Type B pancreatic cell (in vitro differentiated cells): Measurements from ENCODE around the gene ARHGEF12. TPM values are rescaled to one million over a fixed set of nuclear protein-coding genes. Genes with fewer than 3 reads are reported as not detected.

Experiments
- DNase-seq: peaks from one replicate; pipeline ENCODE4 v3.0.0; 2021; ENCODE audit warnings: mixed read lengths; ENCODE audit not compliant: unreplicated experiment; ENCODE audit errors: extremely low spot score
- H3K27ac Mint-ChIP-seq: 2 replicates; pipeline ENCODE4 v1.8.0; 2021; ENCODE audit warnings: mild to moderate bottlenecking, mixed read lengths
- H3K27me3 Mint-ChIP-seq: 2 replicates; pipeline ENCODE4 v1.8.0; 2021; ENCODE audit warnings: mixed read lengths
- H3K36me3 Mint-ChIP-seq: 2 replicates; pipeline ENCODE4 v1.8.0; 2021; ENCODE audit warnings: mixed read lengths
- H3K4me1 Mint-ChIP-seq: one replicate; pipeline ENCODE4 v1.8.0; 2021; ENCODE audit warnings: mixed read lengths; ENCODE audit not compliant: unreplicated experiment
- H3K4me3 Mint-ChIP-seq: 2 replicates; pipeline ENCODE4 v1.8.0; 2021; ENCODE audit warnings: mild to moderate bottlenecking, mixed read lengths
- H3K9me3 Mint-ChIP-seq: 2 replicates; pipeline ENCODE4 v1.8.0; 2021; ENCODE audit warnings: mixed read lengths
- total RNA-seq: library from RNA; stranded (reverse); gene quantifications from 2 replicates; pipeline ENCODE4 v1.2.1, GENCODE V29; 2021; ENCODE audit warnings: low replicate concordance
- TF ChIP-seq, protein P1 (sequence below): fragments of 200-600 bp; sonication (generic); conservative IDR thresholded peaks from 2 replicates; pipeline ENCODE4 v1.5.0; 2021; ENCODE audit warnings: antibody characterized with exemption, mild to moderate bottlenecking

ARHGEF12 gene
- total RNA-seq, 1 donor from 2014 or later: 73.8 TPM

DNA sequence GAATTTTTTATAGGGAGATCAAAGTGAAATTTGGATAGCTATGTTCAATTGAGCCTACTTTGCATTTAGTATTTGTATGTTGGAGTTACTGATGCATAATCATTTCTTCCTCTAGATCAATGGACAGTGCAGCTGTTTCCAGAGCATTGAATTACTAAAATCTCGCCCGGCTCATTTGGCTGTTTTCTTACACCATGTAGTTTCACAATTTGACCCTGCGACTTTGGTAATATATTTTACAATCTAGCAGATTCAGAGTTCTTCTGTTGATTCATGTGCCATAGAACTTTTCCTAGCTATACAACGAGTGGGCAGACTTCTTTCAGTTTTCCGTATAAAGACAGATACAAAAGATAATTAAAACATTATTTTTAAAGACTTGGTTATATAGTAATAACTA lies 105.4 kb downstream of the ARHGEF12 start:
- no peaks in the 10 kb centered on the region for H3K4me1 Mint-ChIP-seq
- no peaks in the 10 kb centered on the region for H3K9me3 Mint-ChIP-seq
- no peaks in the 10 kb centered on the region for H3K27me3 Mint-ChIP-seq
- no peak for DNase-seq
- TF ChIP-seq, protein P1, sequence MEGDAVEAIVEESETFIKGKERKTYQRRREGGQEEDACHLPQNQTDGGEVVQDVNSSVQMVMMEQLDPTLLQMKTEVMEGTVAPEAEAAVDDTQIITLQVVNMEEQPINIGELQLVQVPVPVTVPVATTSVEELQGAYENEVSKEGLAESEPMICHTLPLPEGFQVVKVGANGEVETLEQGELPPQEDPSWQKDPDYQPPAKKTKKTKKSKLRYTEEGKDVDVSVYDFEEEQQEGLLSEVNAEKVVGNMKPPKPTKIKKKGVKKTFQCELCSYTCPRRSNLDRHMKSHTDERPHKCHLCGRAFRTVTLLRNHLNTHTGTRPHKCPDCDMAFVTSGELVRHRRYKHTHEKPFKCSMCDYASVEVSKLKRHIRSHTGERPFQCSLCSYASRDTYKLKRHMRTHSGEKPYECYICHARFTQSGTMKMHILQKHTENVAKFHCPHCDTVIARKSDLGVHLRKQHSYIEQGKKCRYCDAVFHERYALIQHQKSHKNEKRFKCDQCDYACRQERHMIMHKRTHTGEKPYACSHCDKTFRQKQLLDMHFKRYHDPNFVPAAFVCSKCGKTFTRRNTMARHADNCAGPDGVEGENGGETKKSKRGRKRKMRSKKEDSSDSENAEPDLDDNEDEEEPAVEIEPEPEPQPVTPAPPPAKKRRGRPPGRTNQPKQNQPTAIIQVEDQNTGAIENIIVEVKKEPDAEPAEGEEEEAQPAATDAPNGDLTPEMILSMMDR: no peak
- H3K36me3 Mint-ChIP-seq: peaks cover 9% of the 10 kb centered on the region
- H3K27ac Mint-ChIP-seq: no peak overlapping the region
- no peak overlapping the region for H3K4me3 Mint-ChIP-seq

DNA sequence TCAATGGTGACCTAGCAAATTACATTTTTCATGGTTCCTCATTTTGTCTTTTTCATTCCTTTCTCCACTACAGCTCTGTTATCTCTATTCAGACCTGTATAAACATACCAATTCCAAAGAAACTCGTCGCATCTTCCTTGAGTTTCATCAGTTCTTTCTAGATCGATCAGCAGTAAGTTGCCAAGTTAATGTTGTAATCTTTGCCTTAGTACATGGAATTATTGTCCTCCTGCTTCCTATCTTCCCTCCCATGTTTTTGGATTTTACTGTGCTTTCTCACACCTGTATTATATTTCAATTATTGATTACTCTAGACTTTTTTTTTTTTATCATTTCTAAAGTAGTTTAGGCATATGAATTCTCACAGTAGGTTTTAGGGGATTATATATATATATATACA lies 105.8 kb downstream of the ARHGEF12 start:
- no peaks in the 10 kb centered on the region for H3K27me3 Mint-ChIP-seq
- H3K4me3 Mint-ChIP-seq: no peak overlapping the region
- TF ChIP-seq, protein P1: no peak
- H3K9me3 Mint-ChIP-seq: no peaks in the 10 kb centered on the region
- no peak overlapping the region for H3K27ac Mint-ChIP-seq
- H3K36me3 Mint-ChIP-seq: peaks cover 14% of the 10 kb centered on the region
- DNase-seq: no peak
- no peaks in the 10 kb centered on the region for H3K4me1 Mint-ChIP-seq

DNA sequence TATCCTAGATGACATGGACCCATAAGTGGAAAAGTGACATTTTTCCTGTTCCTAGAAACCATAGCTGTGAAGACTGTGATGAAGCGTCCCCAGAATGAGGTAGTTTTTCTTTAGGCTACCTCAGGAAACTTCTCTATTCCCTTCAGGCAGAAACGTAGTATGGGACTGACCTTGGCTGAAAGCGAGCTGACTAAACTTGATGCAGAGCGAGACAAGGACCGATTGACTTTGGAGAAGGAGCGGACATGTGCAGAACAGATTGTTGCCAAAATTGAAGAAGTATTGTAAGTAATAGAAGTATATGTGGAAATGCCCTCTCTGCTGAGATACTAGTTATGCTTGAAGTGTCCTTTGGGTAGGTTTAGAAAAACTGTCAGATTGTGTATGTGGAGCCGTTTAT lies 110.6 kb downstream of the ARHGEF12 start:
- peaks cover 35% of the 10 kb centered on the region for H3K36me3 Mint-ChIP-seq
- no peaks in the 10 kb centered on the region for H3K27me3 Mint-ChIP-seq
- no peaks in the 10 kb centered on the region for H3K9me3 Mint-ChIP-seq
- TF ChIP-seq, protein P1: no peak
- no peak overlapping the region for H3K27ac Mint-ChIP-seq
- H3K4me3 Mint-ChIP-seq: no peak overlapping the region
- no peaks in the 10 kb centered on the region for H3K4me1 Mint-ChIP-seq
- no peak for DNase-seq

DNA sequence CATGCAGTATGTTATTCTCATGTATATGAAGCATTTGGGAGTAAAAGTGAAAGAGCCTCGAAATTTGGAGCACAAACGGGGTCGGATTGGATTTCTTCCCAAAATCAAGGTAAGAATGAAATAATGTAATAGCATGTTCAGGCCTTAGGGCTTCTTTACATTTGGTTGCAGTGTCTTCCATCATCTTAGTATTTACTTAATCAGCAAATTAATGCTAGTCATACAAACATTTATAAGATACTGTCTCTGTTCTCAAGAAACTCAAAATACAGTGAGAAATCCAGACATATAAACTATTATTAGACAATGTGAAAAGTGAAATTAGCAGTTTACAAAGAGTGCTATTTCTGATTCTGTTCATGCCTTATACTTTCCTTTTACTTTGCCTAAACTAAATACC lies 112.0 kb downstream of the ARHGEF12 start:
- peaks cover 45% of the 10 kb centered on the region for H3K36me3 Mint-ChIP-seq
- H3K27me3 Mint-ChIP-seq: no peaks in the 10 kb centered on the region
- TF ChIP-seq, protein P1: no peak
- no peaks in the 10 kb centered on the region for H3K4me1 Mint-ChIP-seq
- H3K9me3 Mint-ChIP-seq: no peaks in the 10 kb centered on the region
- DNase-seq: no peak
- no peak overlapping the region for H3K27ac Mint-ChIP-seq
- no peak overlapping the region for H3K4me3 Mint-ChIP-seq

DNA sequence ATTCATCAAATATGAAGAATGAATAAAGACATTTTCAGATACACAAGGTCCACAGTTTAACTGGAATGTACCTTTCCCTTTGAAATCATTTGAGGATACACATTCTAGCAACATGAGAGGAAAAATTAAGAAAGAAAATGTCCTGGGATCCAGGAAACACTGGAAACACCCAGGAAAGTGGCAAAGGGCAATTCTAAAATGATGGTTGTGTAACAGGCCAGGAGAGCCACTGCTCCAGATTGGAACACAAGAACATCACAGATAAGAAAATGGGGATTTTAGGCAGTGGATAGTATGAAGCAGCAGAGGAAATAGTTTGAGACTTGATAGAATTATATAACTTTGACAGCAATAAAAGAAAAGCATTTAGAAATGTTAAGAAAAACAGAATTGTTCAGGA lies 119.3 kb downstream of the ARHGEF12 start:
- H3K4me1 Mint-ChIP-seq: no peaks in the 10 kb centered on the region
- no peaks in the 10 kb centered on the region for H3K9me3 Mint-ChIP-seq
- H3K27ac Mint-ChIP-seq: no peak overlapping the region
- H3K4me3 Mint-ChIP-seq: no peak overlapping the region
- H3K36me3 Mint-ChIP-seq: peaks cover 33% of the 10 kb centered on the region
- no peak for DNase-seq
- TF ChIP-seq, protein P1: no peak
- no peaks in the 10 kb centered on the region for H3K27me3 Mint-ChIP-seq

DNA sequence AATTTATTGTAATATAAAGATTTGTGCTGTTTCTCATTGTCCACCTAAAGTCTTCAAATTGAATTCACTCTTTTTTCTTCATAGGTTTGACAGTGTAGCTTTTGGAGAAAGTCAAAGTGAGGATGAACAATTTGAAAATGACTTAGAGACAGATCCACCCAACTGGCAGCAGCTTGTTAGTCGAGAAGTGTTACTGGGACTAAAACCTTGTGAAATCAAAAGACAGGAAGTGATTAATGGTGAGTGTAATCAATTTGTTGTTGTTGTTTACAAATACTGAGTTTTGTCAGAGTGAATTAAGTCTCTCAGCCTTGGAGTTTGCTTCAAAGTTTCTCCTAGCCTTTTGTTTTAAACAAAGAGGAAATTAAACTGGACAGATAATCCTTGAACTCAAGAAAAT lies 121.8 kb downstream of the ARHGEF12 start:
- TF ChIP-seq, protein P1: no peak
- H3K27me3 Mint-ChIP-seq: no peaks in the 10 kb centered on the region
- no peak overlapping the region for H3K27ac Mint-ChIP-seq
- H3K4me3 Mint-ChIP-seq: no peak overlapping the region
- peaks cover 33% of the 10 kb centered on the region for H3K36me3 Mint-ChIP-seq
- DNase-seq: no peak
- no peaks in the 10 kb centered on the region for H3K4me1 Mint-ChIP-seq
- no peaks in the 10 kb centered on the region for H3K9me3 Mint-ChIP-seq
